ENCODE data around the gene ACAA2.

ACAA2 gene

GRCh38 chr18:49739275-49739674, 74.1 kb downstream of the ACAA2 start:
- DNase-seq (ENCODE audit: low spot score): no peak

GRCh38 chr18:49738721-49739120, 74.6 kb downstream of the ACAA2 start:
- DNase-seq (ENCODE audit: low spot score): no peak

- no peak for DNase-seq (ENCODE audit: low spot score)
Observed at GRCh38 chr18:49734836-49735235, 78.5 kb downstream of the ACAA2 start.

- no peak for DNase-seq (ENCODE audit: low spot score)
Observed at GRCh38 chr18:49733896-49734585, 79.3 kb downstream of the ACAA2 start.

GRCh38 chr18:49733321-49733720, 80.0 kb downstream of the ACAA2 start:
- DNase-seq (ENCODE audit: low spot score): no peak
